ENCODE results near the gene PATJ.
"Not testable (repeated sequence)": the region's sequence is repeated elsewhere in the genome, so short reads cannot be mapped to it uniquely, and the experiment has no call there.

Gene PATJ

GRCh38 chr1:62210960-62211359 lies 468.7 kb downstream of the PATJ start:
- H3K27ac ChIP-seq (ENCODE audit: low read depth, low read length) = no peak overlapping the region
- H3K9me3 ChIP-seq (ENCODE audit: low read length) = no peaks in the 10 kb centered on the region
- H3K27me3 ChIP-seq (ENCODE audit: control insufficient read depth in 1 of 2, insufficient read depth in 2 of 2, low read length in 2 of 2) = no peaks in the 10 kb centered on the region
- no peak overlapping the region for H3K9ac ChIP-seq (ENCODE audit: low read length)
- no peaks in the 10 kb centered on the region for H3K36me3 ChIP-seq (ENCODE audit: insufficient read depth, low read length)
- H3K4me3 ChIP-seq (ENCODE audit: low read depth in 1 of 2, low read length in 2 of 2) = no peak overlapping the region
- no peaks in the 10 kb centered on the region for H3K4me1 ChIP-seq (ENCODE audit: insufficient read depth, low read length)

- H3K27ac ChIP-seq (ENCODE audit: low read depth, low read length) = no peak overlapping the region
- no peaks in the 10 kb centered on the region for H3K27me3 ChIP-seq (ENCODE audit: control insufficient read depth in 1 of 2, insufficient read depth in 2 of 2, low read length in 2 of 2)
- H3K4me3 ChIP-seq (ENCODE audit: low read depth in 1 of 2, low read length in 2 of 2) = no peak overlapping the region
- no peak overlapping the region for H3K9ac ChIP-seq (ENCODE audit: low read length)
- H3K4me1 ChIP-seq (ENCODE audit: insufficient read depth, low read length) = no peaks in the 10 kb centered on the region
- H3K9me3 ChIP-seq (ENCODE audit: low read length) = no peaks in the 10 kb centered on the region
- no peaks in the 10 kb centered on the region for H3K36me3 ChIP-seq (ENCODE audit: insufficient read depth, low read length)
These were observed 470.1 kb downstream of the PATJ start for GRCh38 chr1:62212411-62212810.

DNA sequence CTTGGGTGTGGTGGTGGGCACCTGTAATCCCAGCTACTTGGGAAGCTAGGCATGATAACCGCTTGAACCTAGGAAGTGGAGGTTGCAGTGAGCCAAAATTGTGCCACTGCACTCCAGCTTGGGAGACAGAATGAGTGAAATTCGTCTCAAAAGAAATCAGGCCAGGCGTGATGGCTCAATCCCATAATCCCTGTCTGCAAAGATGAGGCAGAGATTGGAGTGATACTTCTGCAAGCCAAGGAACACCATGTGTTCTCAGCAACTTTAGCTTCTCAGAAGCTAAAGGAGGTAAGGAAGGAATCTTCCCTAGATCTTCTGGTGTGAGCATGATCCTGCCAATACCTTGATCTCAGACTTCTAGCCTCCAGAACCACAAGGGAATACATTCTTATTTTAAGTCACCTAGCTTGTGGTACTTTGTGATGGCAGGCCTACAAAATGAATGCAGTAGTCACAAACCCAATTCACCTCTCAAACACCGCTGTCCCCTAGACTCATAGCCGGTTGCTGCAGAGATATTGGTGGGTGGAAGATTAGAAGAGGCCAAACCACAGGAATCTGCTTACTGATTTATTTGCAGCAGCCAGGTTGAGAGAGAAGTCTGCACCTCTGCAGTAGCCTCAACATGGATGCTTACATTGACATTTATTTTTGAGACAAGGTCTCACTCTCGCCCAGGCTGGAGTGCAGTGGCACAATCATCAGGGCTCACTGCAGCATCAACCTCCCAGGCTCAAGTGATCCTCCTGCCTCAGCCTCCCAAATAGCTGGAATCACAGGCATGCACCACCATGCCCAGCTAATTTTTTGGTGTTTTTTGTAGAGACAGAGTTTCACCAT lies 471.0 kb downstream of the PATJ start:
- H3K9me3 ChIP-seq (ENCODE audit: low read length) = no peaks in the 10 kb centered on the region
- no peaks in the 10 kb centered on the region for H3K27me3 ChIP-seq (ENCODE audit: control insufficient read depth in 1 of 2, insufficient read depth in 2 of 2, low read length in 2 of 2)
- no peak overlapping the region for H3K4me3 ChIP-seq (ENCODE audit: low read depth in 1 of 2, low read length in 2 of 2)
- no peaks in the 10 kb centered on the region for H3K4me1 ChIP-seq (ENCODE audit: insufficient read depth, low read length)
- H3K27ac ChIP-seq (ENCODE audit: low read depth, low read length) = no peak overlapping the region
- H3K9ac ChIP-seq (ENCODE audit: low read length) = no peak overlapping the region
- no peaks in the 10 kb centered on the region for H3K36me3 ChIP-seq (ENCODE audit: insufficient read depth, low read length)

DNA sequence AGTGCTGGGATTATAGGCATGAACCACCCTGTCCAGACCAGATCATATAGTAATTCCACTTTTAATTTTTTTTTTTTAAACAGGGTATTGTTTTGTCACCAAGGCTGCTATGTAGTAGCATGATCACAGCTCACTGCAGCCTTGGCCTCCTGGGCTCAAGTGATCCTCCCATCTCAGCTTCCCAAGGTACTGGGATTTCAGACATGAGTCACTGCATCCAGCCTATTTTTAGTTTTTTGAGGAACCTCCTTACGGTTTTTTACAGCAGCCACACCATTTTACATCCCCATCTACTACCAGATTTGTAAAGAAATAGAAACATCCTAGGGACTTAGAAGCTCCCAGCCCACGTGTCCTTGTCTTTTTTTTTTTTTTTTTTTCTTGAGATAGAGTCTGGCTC lies 476.3 kb downstream of the PATJ start:
- Histone ChIP-seq H3K4me1 (ENCODE audit: insufficient read depth, low read length) (no peaks in the 10 kb centered on the region), H3K27me3 (ENCODE audit: control insufficient read depth in 1 of 2, insufficient read depth in 2 of 2, low read length in 2 of 2) (no peaks in the 10 kb centered on the region), H3K9ac (ENCODE audit: low read length) (no peak overlapping the region), H3K36me3 (ENCODE audit: insufficient read depth, low read length) (no peaks in the 10 kb centered on the region), H3K27ac (ENCODE audit: low read depth, low read length) (no peak overlapping the region), H3K4me3 (ENCODE audit: low read depth in 1 of 2, low read length in 2 of 2) (no peak overlapping the region), H3K9me3 (ENCODE audit: low read length) (no peaks in the 10 kb centered on the region)

- H3K4me1 ChIP-seq (ENCODE audit: insufficient read depth, low read length); H3K36me3 ChIP-seq (ENCODE audit: insufficient read depth, low read length); H3K9me3 ChIP-seq (ENCODE audit: low read length); H3K27ac ChIP-seq (ENCODE audit: low read depth, low read length); H3K27me3 ChIP-seq (ENCODE audit: control insufficient read depth in 1 of 2, insufficient read depth in 2 of 2, low read length in 2 of 2); H3K4me3 ChIP-seq (ENCODE audit: low read depth in 1 of 2, low read length in 2 of 2); H3K9ac ChIP-seq (ENCODE audit: low read length): not testable (repeated sequence)
These were observed 478.2 kb downstream of the PATJ start for GRCh38 chr1:62220456-62220855.

- Histone ChIP-seq H3K36me3 (ENCODE audit: insufficient read depth, low read length) (no peaks in the 10 kb centered on the region), H3K27me3 (ENCODE audit: control insufficient read depth in 1 of 2, insufficient read depth in 2 of 2, low read length in 2 of 2) (no peaks in the 10 kb centered on the region), H3K9me3 (ENCODE audit: low read length) (no peaks in the 10 kb centered on the region), H3K4me1 (ENCODE audit: insufficient read depth, low read length) (no peaks in the 10 kb centered on the region), H3K4me3 (ENCODE audit: low read depth in 1 of 2, low read length in 2 of 2) (no peak overlapping the region), H3K27ac (ENCODE audit: low read depth, low read length) (no peak overlapping the region), H3K9ac (ENCODE audit: low read length) (no peak overlapping the region)
These were observed 478.9 kb downstream of the PATJ start for GRCh38 chr1:62221171-62221570.

GRCh38 chr1:62222321-62222720 lies 480.0 kb downstream of the PATJ start:
- no peak overlapping the region for H3K4me3 ChIP-seq (ENCODE audit: low read depth in 1 of 2, low read length in 2 of 2)
- no peaks in the 10 kb centered on the region for H3K4me1 ChIP-seq (ENCODE audit: insufficient read depth, low read length)
- no peak overlapping the region for H3K9ac ChIP-seq (ENCODE audit: low read length)
- no peaks in the 10 kb centered on the region for H3K36me3 ChIP-seq (ENCODE audit: insufficient read depth, low read length)
- H3K27me3 ChIP-seq (ENCODE audit: control insufficient read depth in 1 of 2, insufficient read depth in 2 of 2, low read length in 2 of 2) = no peaks in the 10 kb centered on the region
- H3K27ac ChIP-seq (ENCODE audit: low read depth, low read length) = no peak overlapping the region
- H3K9me3 ChIP-seq (ENCODE audit: low read length) = no peaks in the 10 kb centered on the region

DNA sequence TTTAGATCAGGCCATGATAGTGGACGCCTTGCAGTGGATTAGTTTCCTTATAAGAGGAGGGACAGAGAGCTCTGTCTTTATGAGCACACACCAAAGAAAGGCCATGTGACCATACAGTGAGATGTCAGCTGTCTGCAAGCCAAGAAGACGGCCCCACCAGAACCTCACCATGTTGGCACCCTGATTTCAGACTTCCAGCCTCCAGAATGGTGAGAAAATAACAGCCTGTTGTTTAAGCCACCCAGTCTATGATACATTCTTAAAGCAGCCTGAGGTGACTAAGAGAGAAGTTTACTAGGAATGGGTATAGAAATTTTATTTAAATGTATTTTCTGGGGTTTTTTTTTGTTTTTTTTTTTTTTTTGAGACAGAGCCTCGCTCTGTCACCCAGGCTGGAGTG lies 481.9 kb downstream of the PATJ start:
- Histone ChIP-seq H3K36me3 (ENCODE audit: insufficient read depth, low read length) (no peaks in the 10 kb centered on the region), H3K27me3 (ENCODE audit: control insufficient read depth in 1 of 2, insufficient read depth in 2 of 2, low read length in 2 of 2) (no peaks in the 10 kb centered on the region), H3K4me3 (ENCODE audit: low read depth in 1 of 2, low read length in 2 of 2) (no peak overlapping the region), H3K4me1 (ENCODE audit: insufficient read depth, low read length) (no peaks in the 10 kb centered on the region), H3K9me3 (ENCODE audit: low read length) (no peaks in the 10 kb centered on the region), H3K27ac (ENCODE audit: low read depth, low read length) (no peak overlapping the region), H3K9ac (ENCODE audit: low read length) (no peak overlapping the region)

DNA sequence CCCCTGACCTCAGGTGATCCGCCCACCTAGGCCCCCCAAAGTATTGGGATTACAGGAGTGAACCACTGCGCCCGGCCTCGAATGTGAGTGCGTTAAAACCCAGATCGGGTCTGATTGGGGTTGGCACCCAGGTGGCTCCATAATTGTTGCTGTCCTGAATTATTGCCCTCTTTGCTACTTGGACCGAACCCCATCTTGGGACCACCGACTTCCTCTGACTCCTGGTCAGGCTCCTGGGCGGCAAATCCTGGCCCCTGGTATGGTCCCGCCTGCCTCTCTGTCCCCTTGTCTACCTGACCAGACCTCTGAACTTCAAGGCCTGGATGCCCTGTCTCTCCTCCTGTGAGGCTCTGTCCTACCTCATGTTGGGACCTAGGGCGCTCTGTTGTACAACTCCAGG lies 485.2 kb downstream of the PATJ start:
- no peaks in the 10 kb centered on the region for H3K27me3 ChIP-seq (ENCODE audit: control insufficient read depth in 1 of 2, insufficient read depth in 2 of 2, low read length in 2 of 2)
- H3K36me3 ChIP-seq (ENCODE audit: insufficient read depth, low read length) = no peaks in the 10 kb centered on the region
- H3K4me1 ChIP-seq (ENCODE audit: insufficient read depth, low read length) = no peaks in the 10 kb centered on the region
- H3K9me3 ChIP-seq (ENCODE audit: low read length) = no peaks in the 10 kb centered on the region
- H3K4me3 ChIP-seq (ENCODE audit: low read depth in 1 of 2, low read length in 2 of 2) = no peak overlapping the region
- H3K9ac ChIP-seq (ENCODE audit: low read length) = no peak overlapping the region
- H3K27ac ChIP-seq (ENCODE audit: low read depth, low read length) = no peak overlapping the region

Measured in muscle layer of colon (tissue), 2 donors.